ENCODE data around the gene AP3D1.

AP3D1 gene

GRCh38 chr19:2180881-2181632, 29.7 kb upstream of the AP3D1 start:
- DNase-seq = no peak

- DNase-seq = no peak
Measured at GRCh38 chr19:2180114-2180513, 28.7 kb upstream of the AP3D1 start.

GRCh38 chr19:2179095-2179494, 27.7 kb upstream of the AP3D1 start:
- no peak for DNase-seq

GRCh38 chr19:2176337-2176994, 25.1 kb upstream of the AP3D1 start:
- DNase-seq = peak; percentile 79

GRCh38 chr19:2175742-2176141, 24.4 kb upstream of the AP3D1 start:
- no peak for DNase-seq

- DNase-seq = no peak
Measured at GRCh38 chr19:2173767-2174577, 22.6 kb upstream of the AP3D1 start.

- DNase-seq = no peak
Measured at GRCh38 chr19:2173388-2173766, 22.0 kb upstream of the AP3D1 start.

GRCh38 chr19:2171349-2172145, 20.2 kb upstream of the AP3D1 start:
- DNase-seq = peak; percentile 76

- no peak for DNase-seq
Measured at GRCh38 chr19:2170987-2171348, 19.6 kb upstream of the AP3D1 start.

- no peak for DNase-seq
Measured at GRCh38 chr19:2170219-2170618, 18.9 kb upstream of the AP3D1 start.

GRCh38 chr19:2168619-2169424, 17.5 kb upstream of the AP3D1 start:
- peak; percentile 100 for DNase-seq

GRCh38 chr19:2167896-2168618, 16.7 kb upstream of the AP3D1 start:
- no peak for DNase-seq

- no peak for DNase-seq
Measured at GRCh38 chr19:2166741-2167738, 15.7 kb upstream of the AP3D1 start.

- peak; percentile 57 for DNase-seq
Measured at GRCh38 chr19:2164020-2164998, 12.9 kb upstream of the AP3D1 start.

GRCh38 chr19:2160379-2160778, 9.0 kb upstream of the AP3D1 start:
- no peak for DNase-seq

- no peak for DNase-seq
Measured at GRCh38 chr19:2157452-2157851, 6.1 kb upstream of the AP3D1 start.

GRCh38 chr19:2154587-2155075, 3.3 kb upstream of the AP3D1 start:
- DNase-seq = peak; percentile 84

- DNase-seq = no peak
Measured at GRCh38 chr19:2150794-2151338, 500 bp downstream of the AP3D1 start.
